Fibroblast of lung (primary cell): ENCODE data around the gene ZNF728.
"Not testable (repeated sequence)": the region's sequence is repeated elsewhere in the genome, so short reads cannot be mapped to it uniquely, and the experiment has no call there.

Source experiments
- CTCF ChIP-seq, 2 donors: IDR thresholded peaks in 1 of 2; conservative IDR thresholded peaks in 1 of 2; 1 replicate in 1 of 2; 2 replicates in 1 of 2; pipeline ENCODE4 v1.5.1; 2011 to 2012; ENCODE audit warnings: low read length in 2 of 2, control low read depth in 1 of 2, inconsistent platforms in 1 of 2, low read depth in 1 of 2, mild to moderate bottlenecking in 1 of 2
- EZH2 ChIP-seq: IDR thresholded peaks from 2 replicates; pipeline ENCODE4 v1.5.1; 2012; ENCODE audit warnings: low read length, control low read depth, mild to moderate bottlenecking; ENCODE audit errors: missing control alignments

- TF ChIP-seq CTCF (conservative IDR thresholded peaks at IDR 0.05 in 1 of 2, IDR thresholded peaks at IDR 0.05 in 1 of 2; ENCODE audit: low read depth in 1 of 2, low read length in 2 of 2); EZH2: not testable (repeated sequence)
Observed at GRCh38 chr19:22927576-22927975, 75.4 kb downstream of the ZNF728 start.
